BJ (cell line): ENCODE data around the gene CDKN1B. TPM values are rescaled to one million over a fixed set of nuclear protein-coding genes. Genes with fewer than 3 reads are reported as not detected.
"Not testable (repeated sequence)": the region's sequence is repeated elsewhere in the genome, so short reads cannot be mapped to it uniquely, and the experiment has no call there.

Source experiments
- CTCF ChIA-PET: fragments of 350-600 bp; formaldehyde crosslinking; extraction: SDS; loops from one replicate; lab custom pipeline; 2021; ENCODE audit warnings: antibody characterized with exemption, inconsistent platforms; lab: Yijun Ruan, JAX
- POLR2A ChIA-PET: fragments of 300-600 bp; sonication (Branson Sonifier 250); formaldehyde crosslinking; extraction: SDS; loops from one replicate; lab custom pipeline; 2021; ENCODE audit warnings: antibody characterized with exemption; lab: Charles Lee
- DNase-seq: peaks from one replicate; pipeline ENCODE4 v3.0.0-alpha.2; 2011; ENCODE audit warnings: low read depth
- H3K27me3 ChIP-seq: 2 replicates; pipeline ENCODE4 v1.6.0; 2011; ENCODE audit warnings: low read length; ENCODE audit not compliant: control insufficient read depth, insufficient read depth
- H3K36me3 ChIP-seq: 2 replicates; pipeline ENCODE4 v1.5.1; 2011; ENCODE audit warnings: low read length; ENCODE audit not compliant: control insufficient read depth, insufficient read depth
- H3K4me3 ChIP-seq: 2 replicates; pipeline ENCODE4 v1.5.1; 2011; ENCODE audit warnings: low read depth, mild to moderate bottlenecking, control low read depth, low read length
- CTCF ChIP-seq: IDR thresholded peaks from 2 replicates; pipeline ENCODE4 v1.5.1; 2011; ENCODE audit warnings: low read depth, mild to moderate bottlenecking, control low read depth, inconsistent platforms, low read length, moderate library complexity; ENCODE audit not compliant: insufficient read depth
- polyA plus RNA-seq: library from polyadenylated mRNA; depleted of rRNA; stranded (reverse); fragments of >200 nt; gene quantifications from 2 replicates; pipeline ENCODE4 v1.2.3, GENCODE V29; 2011

Gene CDKN1B
- polyA plus RNA-seq, 1 experiment, result 19.7 TPM

GRCh38 chr12:12736759-12737676 is 19.9 kb downstream of the CDKN1B start:
- Histone ChIP-seq H3K27me3 (no peaks in the 10 kb centered on the region), H3K36me3 (no peaks in the 10 kb centered on the region), H3K4me3 (peak overlapping the region; percentile 7; the same call in 1 of the 2 replicates)
- ChIA-PET CTCF (interaction anchor here (0.6 to 3.7 kb wide), 27 partner anchors 10 to 1178 kb away, joined by 3 to 16 read pairs (median 3); partner anchors contain the start of gene APOLD1), POLR2A (interaction anchor here (0.6 to 1.4 kb wide), 4 partner anchors 10 to 474 kb away, joined by 3 to 4 read pairs (median 4); no protein-coding TSS in a partner anchor)
- TF ChIP-seq CTCF, result peak; percentile 56
- peak; percentile 59 for DNase-seq

GRCh38 chr12:12738152-12738551 is 21.0 kb downstream of the CDKN1B start:
- DNase-seq, H3K36me3 ChIP-seq, H3K27me3 ChIP-seq, POLR2A ChIA-PET, H3K4me3 ChIP-seq: not testable (repeated sequence)
- CTCF ChIA-PET, result interaction anchor here (0.7 to 2.4 kb wide), 8 partner anchors 9 to 253 kb away, joined by 3 to 16 read pairs (median 3); partner anchors contain the start of gene APOLD1

- Histone ChIP-seq H3K36me3 (peaks cover 2% of the 10 kb centered on the region; the same call in 1 of the 2 replicates), H3K4me3 (no peak overlapping the region), H3K27me3 (no peaks in the 10 kb centered on the region)
- TF ChIP-seq CTCF, result no peak
- DNase-seq, result no peak
- CTCF ChIA-PET, result interaction anchor here (1.0 kb wide), 1 partner anchor 96 kb away, joined by 3 read pairs; no protein-coding TSS in a partner anchor
- POLR2A ChIA-PET, result no interaction called here
Observed at GRCh38 chr12:12741660-12742059, 24.5 kb downstream of the CDKN1B start.

- POLR2A ChIA-PET, result no interaction called here
- DNase-seq, result no peak
Observed at GRCh38 chr12:12744546-12745305, 27.6 kb downstream of the CDKN1B start.

More at GRCh38 chr12:12744546-12745305, 27.6 kb downstream of the CDKN1B start:
- Histone ChIP-seq H3K36me3 (peaks cover 4% of the 10 kb centered on the region; the same call in 1 of the 2 replicates), H3K27me3 (no peaks in the 10 kb centered on the region), H3K4me3 (no peak overlapping the region)
- no peak for TF ChIP-seq CTCF
- CTCF ChIA-PET, result interaction anchor here (0.7 to 4.0 kb wide), 5 partner anchors 8 to 1614 kb away, joined by 3 to 16 read pairs (median 3); no protein-coding TSS in a partner anchor
